ENCODE measurements around the gene DMRT3. TPM values are rescaled to one million over a fixed set of nuclear protein-coding genes. Genes with fewer than 3 reads are reported as not detected.

The DMRT3 gene
- polyA plus RNA-seq, 3 donors: not detected

- H3K36me3 ChIP-seq (replicated peaks in 1 of 2; ENCODE audit: control insufficient read depth in 1 of 2, insufficient read depth in 2 of 2, low read length in 2 of 2): no peaks in the 10 kb centered on the region
- no peak for DNase-seq
- TF ChIP-seq CTCF (IDR thresholded peaks at IDR 0.05): no peak
- H4K20me1 ChIP-seq (ENCODE audit: insufficient read depth, low read length): no peaks in the 10 kb centered on the region
- WGBS (ENCODE audit: insufficient coverage): 96% methylated on average over 3 of the region's 4 CpGs
- peaks cover 58 to 70% (median 67%) of the 10 kb centered on the region in 3 donors for H3K27me3 Mint-ChIP-seq (ENCODE audit: low read depth in 3 of 3)
- no peaks in the 10 kb centered on the region for H3K4me1 ChIP-seq (ENCODE audit: control insufficient read depth in 1 of 2, insufficient read depth in 2 of 2, low read length in 2 of 2)
- H3K79me2 ChIP-seq (ENCODE audit: insufficient read depth, low read length): no peaks in the 10 kb centered on the region
- H3K9me3 Mint-ChIP-seq: no peaks in the 10 kb centered on the region
- no peak overlapping the region for H3K27ac Mint-ChIP-seq
- H2AFZ ChIP-seq (ENCODE audit: insufficient read depth, low read depth, low read length, poor library complexity, severe bottlenecking): no peak overlapping the region
- H3K9ac ChIP-seq (ENCODE audit: insufficient read depth, low read length, poor library complexity, severe bottlenecking): no peak overlapping the region
- intact Hi-C loops (cut with micrococcal nuclease): no loop called here
- no peaks in the 10 kb centered on the region for H3K36me3 Mint-ChIP-seq
- H3K27ac ChIP-seq (ENCODE audit: low read depth in 1 of 2, low read length in 2 of 2): no peak overlapping the region
- H3K4me3 ChIP-seq (replicated peaks in 1 of 3; ENCODE audit: low read depth in 2 of 3, low read length in 3 of 3): no peak overlapping the region
- H3K4me1 Mint-ChIP-seq: no peaks in the 10 kb centered on the region
- no peak overlapping the region for H3K4me3 Mint-ChIP-seq
- no peaks in the 10 kb centered on the region for H3K9me3 ChIP-seq (replicated peaks in 1 of 2; ENCODE audit: control insufficient read depth in 1 of 2, insufficient read depth in 1 of 2, low read length in 2 of 2)
- no peak overlapping the region for H3K4me2 ChIP-seq (replicated peaks; ENCODE audit: extremely low read depth, low read length, poor library complexity, severe bottlenecking)
- peaks cover 62 to 71% of the 10 kb centered on the region in 2 donors for H3K27me3 ChIP-seq (ENCODE audit: control insufficient read depth in 2 of 2, insufficient read depth in 2 of 2, low read length in 2 of 2)
Measured at GRCh38 chr9:959914-960313, 16.5 kb upstream of the DMRT3 start.

GRCh38 chr9:962023-962422 is 14.4 kb upstream of the DMRT3 start:
- no peak overlapping the region for H3K27ac ChIP-seq (ENCODE audit: low read depth in 1 of 2, low read length in 2 of 2)
- H3K79me2 ChIP-seq (ENCODE audit: insufficient read depth, low read length): no peaks in the 10 kb centered on the region
- no peak overlapping the region for H2AFZ ChIP-seq (ENCODE audit: insufficient read depth, low read depth, low read length, poor library complexity, severe bottlenecking)
- peaks cover 2% of the 10 kb centered on the region for H3K4me1 Mint-ChIP-seq
- peaks cover 76 to 89% (median 83%) of the 10 kb centered on the region in 3 donors for H3K27me3 Mint-ChIP-seq (ENCODE audit: low read depth in 3 of 3)
- no peaks in the 10 kb centered on the region for H4K20me1 ChIP-seq (ENCODE audit: insufficient read depth, low read length)
- peak overlapping the region in 1 of 2 donors; percentile 5 for H3K4me3 Mint-ChIP-seq
- intact Hi-C loops (cut with micrococcal nuclease): no loop called here
- H3K9ac ChIP-seq (ENCODE audit: insufficient read depth, low read length, poor library complexity, severe bottlenecking): no peak overlapping the region
- H3K27me3 ChIP-seq (ENCODE audit: control insufficient read depth in 2 of 2, insufficient read depth in 2 of 2, low read length in 2 of 2): peaks cover 75 to 83% of the 10 kb centered on the region in 2 donors
- no peak for TF ChIP-seq CTCF (IDR thresholded peaks at IDR 0.05)
- H3K36me3 ChIP-seq (replicated peaks in 1 of 2; ENCODE audit: control insufficient read depth in 1 of 2, insufficient read depth in 2 of 2, low read length in 2 of 2): no peaks in the 10 kb centered on the region
- no peak overlapping the region for H3K4me2 ChIP-seq (replicated peaks; ENCODE audit: extremely low read depth, low read length, poor library complexity, severe bottlenecking)
- H3K9me3 Mint-ChIP-seq: peaks cover 0 to under 1% (median 0%) of the 10 kb centered on the region in 7 donors
- H3K4me1 ChIP-seq (ENCODE audit: control insufficient read depth in 1 of 2, insufficient read depth in 2 of 2, low read length in 2 of 2): peaks cover 0 to 3% of the 10 kb centered on the region in 2 donors
- no peaks in the 10 kb centered on the region for H3K36me3 Mint-ChIP-seq
- whole genome bisulfite sequencing (ENCODE audit: insufficient coverage): 71% methylated on average over 6 of the region's 6 CpGs
- H3K9me3 ChIP-seq (replicated peaks in 1 of 2; ENCODE audit: control insufficient read depth in 1 of 2, insufficient read depth in 1 of 2, low read length in 2 of 2): peaks cover 0 to 5% of the 10 kb centered on the region in 2 donors
- no peak overlapping the region for H3K4me3 ChIP-seq (replicated peaks in 1 of 3; ENCODE audit: low read depth in 2 of 3, low read length in 3 of 3)
- H3K27ac Mint-ChIP-seq: peak overlapping the region in 1 of 7 donors; percentile 66
- DNase-seq: no peak
